Eye (tissue), 1 donor: ENCODE results near the gene RDH14.

Experiments
- DNase-seq: peaks from one replicate; pipeline ENCODE4 v3.0.0-alpha.2; 2015

Gene RDH14, protein sequence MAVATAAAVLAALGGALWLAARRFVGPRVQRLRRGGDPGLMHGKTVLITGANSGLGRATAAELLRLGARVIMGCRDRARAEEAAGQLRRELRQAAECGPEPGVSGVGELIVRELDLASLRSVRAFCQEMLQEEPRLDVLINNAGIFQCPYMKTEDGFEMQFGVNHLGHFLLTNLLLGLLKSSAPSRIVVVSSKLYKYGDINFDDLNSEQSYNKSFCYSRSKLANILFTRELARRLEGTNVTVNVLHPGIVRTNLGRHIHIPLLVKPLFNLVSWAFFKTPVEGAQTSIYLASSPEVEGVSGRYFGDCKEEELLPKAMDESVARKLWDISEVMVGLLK

DNA sequence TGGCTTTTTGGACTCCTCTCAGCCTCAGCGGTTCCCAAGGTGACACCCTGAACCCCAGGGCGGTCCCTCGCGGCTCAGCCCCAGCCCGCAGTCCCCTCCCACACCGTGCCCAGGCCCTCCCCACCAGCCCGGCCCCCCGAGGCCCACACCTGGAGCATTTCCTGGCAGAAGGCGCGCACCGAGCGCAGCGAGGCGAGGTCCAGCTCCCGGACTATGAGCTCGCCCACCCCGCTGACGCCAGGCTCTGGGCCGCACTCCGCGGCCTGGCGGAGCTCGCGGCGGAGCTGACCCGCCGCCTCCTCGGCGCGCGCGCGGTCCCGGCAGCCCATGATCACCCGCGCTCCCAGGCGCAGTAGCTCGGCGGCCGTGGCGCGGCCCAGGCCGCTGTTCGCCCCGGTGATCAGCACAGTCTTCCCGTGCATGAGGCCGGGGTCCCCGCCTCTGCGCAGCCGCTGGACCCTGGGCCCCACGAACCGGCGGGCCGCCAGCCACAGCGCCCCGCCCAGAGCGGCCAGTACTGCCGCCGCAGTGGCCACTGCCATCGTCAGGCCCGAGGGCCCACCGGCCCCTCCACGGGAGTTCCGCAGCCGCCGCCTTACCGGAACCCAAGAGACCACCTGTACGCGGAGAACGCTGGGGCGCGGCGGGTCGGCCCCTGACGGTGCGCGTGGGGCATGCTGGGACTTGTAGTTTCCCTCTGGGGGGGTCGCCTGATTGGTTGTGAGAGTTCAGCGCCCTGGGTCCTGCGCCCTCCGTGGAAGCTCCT is at the start of gene RDH14:
Gene RDH14, minus strand, starts transcription at position 623 of the 766 bp plus-strand sequence. Its CDS starts 81 bp downstream, at position 542.
- peak; percentile 98 for DNase-seq

DNA sequence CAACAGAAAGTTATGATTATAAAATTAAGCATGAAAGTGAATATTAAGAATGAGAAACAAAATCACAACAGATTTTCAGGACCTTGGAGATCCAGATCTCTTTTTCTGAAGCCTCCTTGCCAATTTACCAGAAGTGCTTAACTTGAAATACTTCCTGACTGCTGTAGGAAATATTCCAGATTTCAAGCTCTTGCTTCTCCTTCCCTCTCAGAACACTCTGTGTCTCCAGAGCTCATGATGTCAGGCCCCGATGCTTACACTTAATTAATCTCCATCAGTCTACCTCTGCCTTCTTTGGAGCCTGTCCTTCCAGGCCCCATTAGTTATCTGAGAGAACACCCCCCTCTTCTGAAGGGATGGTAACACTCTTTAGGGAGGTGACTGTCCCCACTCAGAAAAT is 49.6 kb upstream of the RDH14 start:
- DNase-seq, result no peak

DNA sequence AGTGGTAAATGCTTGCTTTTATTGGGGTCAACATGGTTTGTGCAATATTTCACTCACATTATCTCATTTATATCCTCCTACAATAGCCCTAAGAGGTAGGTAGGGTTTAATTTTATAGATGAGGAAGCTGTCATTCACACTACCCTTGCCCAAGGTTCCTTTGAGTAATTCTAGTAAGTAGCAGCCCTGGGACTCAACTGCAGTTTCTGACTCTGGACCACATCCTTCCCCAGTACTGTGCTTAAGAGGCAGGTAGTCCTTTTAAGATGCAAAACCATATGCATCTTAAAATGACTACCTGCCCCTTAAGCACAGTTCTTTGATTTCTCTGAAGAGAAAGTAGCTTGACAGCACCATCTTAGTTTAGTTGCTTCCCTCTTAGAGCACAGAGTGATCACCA is 44.7 kb upstream of the RDH14 start:
- DNase-seq, result no peak

DNA sequence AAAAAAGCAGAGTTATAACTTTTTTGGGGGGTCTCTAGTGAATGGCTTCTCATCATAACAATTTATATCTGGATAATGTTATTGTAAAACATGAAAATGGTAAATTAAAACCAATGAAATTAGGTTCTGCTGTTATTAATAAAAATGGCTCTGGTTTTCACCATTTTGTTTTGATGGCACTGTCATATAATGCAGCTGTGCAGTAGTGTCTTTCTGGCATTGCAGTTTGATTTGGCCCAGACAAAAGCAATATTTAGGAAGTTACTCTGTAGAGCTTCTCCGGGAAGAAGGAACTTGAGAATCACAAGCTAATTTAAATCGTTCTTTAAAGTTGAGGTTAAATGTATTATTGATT is 44.1 kb upstream of the RDH14 start:
- no peak for DNase-seq

DNA sequence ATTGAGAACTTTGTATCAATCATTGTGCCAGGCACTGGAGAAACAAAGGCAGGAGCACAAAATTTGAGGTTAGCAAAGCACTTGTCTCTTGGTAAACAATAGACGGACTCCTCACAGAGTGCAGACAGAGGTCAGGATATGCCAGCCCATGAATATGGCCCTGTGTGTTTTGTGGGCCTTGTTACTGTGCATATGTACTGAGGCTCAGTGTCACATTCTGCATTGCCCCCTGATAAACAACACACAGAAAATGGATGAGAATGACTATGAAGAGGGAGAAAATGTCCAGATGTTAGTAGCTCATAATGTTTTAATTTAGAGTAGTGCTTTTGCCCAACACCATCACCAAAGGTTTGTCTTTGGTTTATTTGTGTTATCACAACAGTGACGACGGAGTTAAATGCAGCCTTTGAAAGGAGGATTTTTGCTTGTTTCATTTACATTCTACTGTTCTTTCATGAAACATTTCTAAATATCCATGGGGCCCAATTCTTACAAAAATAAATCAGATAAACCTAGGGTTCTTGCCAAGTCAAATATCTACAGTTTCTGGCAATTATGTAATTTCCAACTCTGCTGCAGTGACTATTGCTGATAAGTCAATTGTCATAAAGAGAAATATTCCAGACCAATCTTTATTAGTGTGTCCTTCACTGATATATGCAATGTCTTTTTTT is 43.5 kb upstream of the RDH14 start:
- peak; percentile 24 for DNase-seq

DNA sequence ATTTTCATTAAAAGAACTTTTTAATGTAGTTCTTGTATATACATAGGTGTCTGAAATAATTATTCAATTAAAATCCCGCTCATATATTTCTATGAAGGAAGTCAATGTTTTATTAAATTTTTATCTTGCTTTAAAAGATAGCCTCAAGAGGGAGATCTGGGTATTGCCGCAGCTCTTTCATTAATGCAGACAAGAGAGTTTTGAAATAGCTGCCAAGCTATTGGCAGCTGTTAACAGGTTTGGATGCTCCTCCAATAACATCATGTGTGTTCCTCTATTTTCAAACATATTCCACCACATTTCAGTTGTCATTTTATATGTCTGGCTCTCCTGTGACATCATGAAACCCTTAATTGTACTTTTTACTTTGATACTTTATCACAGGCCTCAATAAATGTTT is 41.8 kb upstream of the RDH14 start:
- no peak for DNase-seq

DNA sequence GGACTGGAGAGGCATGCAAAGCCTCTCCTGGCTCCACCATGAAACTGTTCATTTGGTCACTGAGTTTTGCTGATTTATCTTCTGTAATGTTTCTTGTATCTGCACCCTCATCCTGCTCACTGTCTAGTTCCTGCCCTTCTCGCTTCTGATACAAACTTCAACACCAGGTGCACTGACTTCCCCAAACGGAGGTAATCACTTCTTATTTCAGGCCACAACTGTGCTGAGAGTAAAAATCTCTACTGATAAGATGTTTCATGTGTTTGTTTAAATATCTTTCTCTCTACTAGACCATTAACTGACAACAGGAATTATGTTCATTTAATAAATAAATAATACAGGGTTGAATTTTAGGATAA is 39.8 kb upstream of the RDH14 start:
- DNase-seq, result no peak

DNA sequence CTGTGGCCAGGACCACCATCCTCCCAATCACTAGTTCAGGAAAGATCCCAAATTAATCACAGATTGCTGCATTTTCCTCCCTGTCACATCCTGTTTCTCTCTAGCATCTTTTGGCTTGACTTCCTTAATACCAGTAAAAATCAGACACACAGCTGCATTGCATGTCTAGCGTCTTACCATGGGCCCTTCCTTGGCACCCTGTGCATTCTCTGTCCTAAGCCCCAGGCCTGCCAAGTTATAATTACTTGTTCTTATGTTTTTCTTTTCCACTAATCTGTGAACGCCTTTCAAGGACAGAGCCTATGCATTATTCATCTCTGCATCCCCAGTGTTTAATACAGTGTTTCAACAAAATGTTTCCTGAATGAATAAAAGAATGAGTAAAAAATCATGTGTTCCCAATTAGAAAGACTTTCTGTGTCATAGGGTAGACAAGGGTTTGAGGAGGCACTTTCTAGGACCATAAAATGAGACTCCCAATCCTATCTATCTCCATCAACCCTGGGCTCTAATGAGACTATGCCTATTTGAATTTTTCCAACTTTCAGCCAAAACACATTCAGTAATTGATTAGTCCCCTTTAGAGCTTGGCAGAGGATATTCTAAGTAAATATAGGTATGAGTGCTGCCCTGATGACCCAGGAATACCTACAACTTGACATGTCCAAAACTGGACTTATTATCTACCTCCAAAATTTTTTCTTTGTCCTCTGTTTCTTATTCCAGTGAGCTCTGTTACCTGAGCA is 39.2 kb upstream of the RDH14 start:
- peak; percentile 75 for DNase-seq

DNA sequence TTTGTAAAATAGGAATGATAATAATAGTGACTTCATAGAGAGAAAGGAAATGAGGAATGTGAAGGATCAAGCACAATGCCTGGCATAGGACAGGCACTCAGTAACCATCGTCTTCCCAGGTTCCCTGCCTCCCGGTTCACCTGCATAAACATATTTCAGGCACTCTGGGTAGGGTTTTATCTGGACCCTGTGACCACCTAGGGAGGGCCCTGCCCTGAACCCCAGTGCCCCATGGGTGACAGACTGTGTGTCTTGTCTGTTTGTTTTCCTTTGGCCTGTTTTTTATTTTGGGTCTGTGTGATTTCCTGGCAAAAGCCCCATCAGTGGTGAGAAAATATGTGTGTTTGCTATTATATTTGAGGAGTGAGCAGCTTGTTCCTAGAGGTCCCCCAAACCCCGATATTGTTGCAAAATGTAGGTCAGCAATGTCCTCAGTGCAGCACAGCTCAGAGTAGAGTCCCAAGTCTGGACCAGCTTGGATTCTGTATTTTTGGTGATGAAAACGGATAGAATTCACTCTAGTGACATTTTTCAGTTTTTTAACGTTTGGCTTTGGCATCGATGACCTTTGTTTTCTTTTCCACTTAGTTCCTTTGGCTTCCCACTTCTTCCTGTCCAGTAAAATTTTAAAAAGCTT is 38.5 kb upstream of the RDH14 start:
- DNase-seq, result peak; percentile 28

DNA sequence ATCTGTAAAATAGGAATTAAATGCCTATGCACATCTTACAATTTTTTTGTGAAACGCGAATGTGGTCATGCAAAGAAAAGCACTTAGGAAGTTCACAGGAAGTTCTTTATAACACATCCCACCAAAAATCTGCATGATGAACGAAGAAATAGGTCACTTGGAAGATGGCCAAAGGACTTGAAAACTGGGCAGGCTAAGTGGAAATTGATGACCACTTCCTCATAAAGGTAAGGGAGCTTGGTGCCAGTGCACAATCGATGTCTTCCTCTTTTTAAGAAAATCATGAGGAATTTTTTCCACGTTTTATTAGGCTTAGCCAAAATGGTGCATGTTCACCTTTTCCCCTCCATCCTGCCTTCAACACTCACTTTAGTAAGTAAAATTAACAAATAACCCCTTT is 37.2 kb upstream of the RDH14 start:
- DNase-seq, result no peak

DNA sequence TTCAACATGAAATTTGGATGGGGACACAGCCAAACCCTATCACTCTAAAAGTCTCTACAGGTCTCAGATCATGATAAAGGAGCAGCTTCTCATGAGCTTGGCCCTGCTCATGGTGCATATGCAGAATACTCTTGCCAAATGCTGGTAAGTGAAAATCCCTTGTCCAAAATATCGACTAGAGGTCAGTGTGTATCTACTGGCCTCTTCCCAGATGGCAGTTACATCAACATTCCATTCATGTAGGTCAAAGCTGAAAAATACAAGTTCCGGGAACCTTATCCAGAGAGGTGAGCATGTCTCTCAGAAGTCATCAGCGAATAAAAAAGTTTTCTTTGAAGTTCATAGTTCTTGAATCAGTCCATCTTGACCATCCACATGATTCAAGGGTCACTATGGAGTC is 36.5 kb upstream of the RDH14 start:
- no peak for DNase-seq

DNA sequence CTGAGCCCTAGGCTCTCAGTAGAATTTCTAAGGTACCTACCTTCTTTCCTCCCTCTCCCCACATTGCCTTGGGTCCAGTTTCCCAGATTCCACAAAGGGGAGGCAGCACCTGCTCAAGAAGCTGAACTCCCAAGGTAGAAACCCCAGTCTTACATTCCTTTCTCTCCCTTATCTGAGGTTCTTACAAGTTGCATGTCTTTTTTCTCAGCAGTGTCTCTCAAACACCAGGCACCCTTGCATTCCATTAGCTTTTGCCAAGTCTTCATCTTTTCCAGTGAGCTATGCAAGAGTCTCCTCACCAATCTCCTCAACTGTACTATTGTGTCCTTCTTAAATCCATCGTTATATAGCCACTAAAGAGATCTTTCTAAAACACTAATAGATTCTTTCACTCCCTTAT is 33.0 kb upstream of the RDH14 start:
- no peak for DNase-seq

DNA sequence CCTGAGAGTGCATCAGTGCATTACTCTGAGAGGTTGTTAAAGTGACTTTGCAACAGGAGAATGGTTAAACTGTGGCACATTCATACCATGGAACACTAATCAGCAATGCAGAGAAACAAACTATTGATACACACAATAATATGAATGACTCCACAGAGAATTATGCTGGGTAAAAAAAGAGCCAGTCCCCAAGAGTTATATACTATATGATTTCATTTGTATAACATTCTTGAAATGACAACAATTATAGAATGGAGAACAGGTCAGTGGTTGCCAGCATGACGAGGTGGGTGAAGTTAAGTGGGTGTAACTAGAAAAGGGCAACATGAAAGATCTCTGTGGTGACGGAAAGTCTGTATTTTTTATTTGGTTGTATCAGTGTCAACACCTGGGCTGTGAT is 31.9 kb upstream of the RDH14 start:
- no peak for DNase-seq

DNA sequence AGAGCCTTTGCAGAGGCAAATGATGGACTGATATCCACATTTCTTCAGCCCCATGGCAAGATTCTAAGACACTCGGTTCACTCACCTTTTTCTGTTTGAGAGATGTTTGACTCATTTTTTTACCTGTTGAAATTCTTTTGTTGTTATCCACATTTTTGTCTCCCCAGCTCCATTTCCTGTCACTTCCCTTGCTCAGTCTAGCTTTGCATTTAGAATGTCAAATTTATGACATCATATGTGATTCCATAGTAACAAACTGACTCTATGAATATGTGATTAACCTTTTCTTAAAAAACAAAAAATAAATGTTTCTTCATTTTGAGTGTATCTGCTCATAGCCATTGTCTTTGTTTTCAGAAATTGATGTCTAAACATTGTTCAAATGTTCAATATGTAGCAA is 28.9 kb upstream of the RDH14 start, which contains the start of gene NT5C1B:
Gene NT5C1B, minus strand, starts transcription at position 216 of the 400 bp plus-strand sequence. Its CDS starts 101 bp downstream, at position 115.
- DNase-seq, result no peak

DNA sequence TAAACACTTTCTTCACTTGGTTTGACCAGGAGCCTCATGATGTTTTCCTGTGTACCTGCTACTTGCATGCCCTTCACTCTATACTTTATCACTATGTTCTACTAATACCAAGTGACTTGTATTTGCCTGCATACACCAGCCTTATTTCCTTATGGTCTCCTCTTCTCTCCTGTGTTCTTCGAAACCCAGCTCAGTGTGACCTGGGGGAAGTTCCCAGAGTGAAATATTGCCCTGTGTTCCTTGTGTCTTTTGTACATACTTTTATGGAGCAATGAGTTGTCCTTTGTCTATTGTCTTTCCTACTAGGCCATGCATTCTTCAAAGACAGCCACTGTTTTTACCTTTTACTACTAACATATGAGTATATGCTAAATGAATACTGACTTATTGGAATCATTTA is 28.3 kb upstream of the RDH14 start:
- DNase-seq, result no peak

DNA sequence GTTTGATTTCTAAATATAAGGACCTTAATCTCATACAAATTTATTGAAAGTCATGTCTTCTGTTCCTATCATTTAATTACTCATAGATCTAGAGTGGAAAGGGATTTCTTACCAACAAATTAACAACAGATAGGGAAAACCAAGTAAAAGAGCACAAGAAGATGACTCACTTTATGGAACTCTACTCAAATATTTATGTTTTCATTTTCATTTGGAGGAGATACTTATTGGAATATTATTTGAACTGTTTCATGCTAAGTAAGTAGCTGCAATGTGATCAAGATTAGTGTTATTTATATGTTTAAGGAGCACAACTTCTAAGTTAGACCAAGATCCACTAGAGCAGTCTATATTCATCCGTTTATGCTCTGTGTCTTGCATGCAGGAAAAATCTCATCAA is 27.6 kb upstream of the RDH14 start:
- DNase-seq, result no peak

DNA sequence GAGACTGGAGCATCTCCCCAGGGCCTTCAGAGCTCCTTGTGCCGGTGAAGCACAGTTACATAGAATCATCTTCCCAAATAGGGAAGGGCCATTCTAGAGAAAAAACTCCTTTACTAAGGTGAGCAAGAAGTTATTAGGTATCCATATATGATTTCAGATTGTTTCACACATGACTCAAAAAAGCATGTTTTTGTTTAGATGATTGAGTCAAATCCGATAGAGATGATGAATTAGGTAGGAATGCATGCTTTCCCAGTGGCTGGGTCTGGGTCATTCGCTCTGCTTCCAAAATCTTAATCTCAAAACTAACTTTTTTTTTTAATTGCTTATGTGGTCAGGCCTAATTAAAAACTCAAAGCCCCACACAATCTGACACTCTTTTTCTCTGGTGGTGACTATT is 25.1 kb upstream of the RDH14 start:
- DNase-seq, result no peak

DNA sequence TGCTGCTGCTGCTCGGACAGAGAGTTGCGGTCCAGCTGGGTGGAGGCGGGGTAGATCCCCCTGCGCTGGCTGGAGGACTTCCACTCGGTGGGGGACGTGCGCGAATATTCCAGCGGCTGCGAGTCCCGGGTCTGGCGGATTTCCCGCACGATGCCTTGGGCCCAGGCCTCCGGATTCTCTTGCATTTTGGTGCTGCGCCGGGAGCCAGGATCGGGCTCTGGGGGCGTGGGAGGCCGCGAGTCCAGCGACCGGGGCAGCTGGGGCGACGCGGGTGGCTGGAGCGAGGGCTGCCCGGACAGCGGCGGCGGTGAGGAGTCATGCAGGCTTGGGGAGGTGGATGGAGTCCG is 24.1 kb upstream of the RDH14 start:
- no peak for DNase-seq

DNA sequence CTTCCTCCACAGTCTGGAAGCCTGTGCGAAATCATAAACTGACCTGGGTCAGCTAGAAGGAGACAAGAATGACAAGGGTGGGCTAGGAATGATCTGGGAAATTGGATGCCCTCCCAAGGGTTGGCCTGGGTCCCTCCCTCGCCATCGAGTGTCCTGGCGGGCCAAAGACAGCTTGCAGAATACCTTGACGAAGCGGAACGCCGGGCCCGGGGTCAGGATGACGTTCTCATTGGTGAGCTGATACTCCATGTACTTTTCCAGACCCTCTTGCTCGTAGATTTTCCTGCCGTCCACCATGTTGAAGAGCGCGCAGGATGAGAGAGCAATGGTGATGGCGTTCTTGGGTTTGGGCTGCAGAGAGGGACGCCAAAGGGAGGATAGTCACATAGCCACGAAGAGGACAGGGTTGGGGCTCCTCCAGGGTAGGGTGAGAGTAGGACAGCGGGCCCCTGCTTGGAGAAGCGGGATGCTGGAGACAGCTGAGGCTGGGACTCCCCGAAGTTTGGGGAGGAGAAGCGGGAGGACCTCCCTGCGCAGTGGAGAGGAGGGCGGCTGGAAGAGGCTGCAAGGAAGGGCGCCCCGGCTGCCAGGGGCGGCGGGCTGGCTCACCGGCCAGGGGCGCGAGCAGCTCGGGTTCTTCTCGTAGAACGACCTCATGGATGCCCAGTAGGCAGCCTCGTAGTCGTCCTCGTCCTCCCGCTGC is 23.6 kb upstream of the RDH14 start:
- no peak for DNase-seq

DNA sequence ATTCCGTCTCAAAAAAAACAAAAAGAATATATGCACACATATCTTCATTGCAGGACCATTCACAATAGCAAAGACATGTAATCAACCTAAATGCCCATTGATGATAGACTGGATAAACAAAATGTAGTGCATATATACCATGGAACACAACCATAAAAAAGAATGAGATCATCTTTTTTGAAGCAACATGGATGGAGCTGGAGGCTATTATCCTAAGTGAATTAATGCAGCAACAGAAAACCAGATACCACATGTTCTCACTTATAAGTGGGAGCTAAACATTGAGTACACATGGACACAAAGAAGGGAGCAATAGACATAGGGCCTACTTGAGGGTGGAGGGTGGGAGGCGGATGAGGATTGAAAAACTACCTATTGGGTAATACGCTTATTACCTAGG is 20.2 kb upstream of the RDH14 start:
- no peak for DNase-seq

DNA sequence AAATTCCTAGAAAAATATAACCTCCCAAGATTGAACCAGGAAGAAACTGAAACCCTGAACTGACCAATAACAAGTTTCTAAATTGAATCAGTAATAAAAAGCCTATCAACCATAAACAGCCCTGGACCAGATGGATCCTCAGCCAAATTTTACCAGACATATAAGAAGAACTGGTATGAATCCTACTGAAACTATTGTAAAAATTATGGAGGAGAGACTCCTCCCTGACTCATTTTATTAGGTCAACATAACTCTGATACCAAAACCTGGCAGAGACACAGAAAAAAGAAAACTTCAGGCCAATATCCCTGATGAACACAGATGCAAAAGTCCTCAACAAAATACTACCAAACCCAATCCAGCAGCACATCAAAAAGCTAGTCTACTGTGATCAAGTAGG is 17.6 kb upstream of the RDH14 start:
- DNase-seq, result no peak

DNA sequence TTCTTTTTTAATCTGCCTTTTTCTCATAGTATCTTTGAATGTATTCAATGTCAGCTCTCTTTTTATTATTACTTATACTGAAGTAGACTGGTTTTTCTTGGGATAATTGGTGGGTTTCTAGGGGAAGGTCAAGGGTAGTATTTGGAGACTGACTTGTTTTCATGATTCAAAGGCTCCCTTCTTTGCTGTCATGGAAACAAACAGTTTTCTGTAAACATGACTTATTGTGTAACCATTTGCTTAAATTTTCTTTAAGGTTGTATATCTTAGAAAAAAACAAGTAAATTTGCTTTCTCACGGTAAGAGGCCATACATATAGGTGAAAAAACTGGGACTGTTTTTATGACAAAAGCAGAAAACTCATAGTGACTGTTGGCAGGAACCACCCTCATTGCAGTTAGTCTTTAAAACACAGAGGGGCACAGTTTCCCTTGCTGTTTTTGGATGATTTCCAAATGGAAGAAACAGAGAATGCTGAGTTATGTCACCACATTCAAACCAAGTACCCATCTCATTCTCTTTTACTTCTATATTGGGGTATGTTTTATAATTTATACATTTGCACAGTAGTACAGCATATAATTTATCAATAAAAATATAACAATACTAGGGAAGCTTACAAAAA is 5.8 kb upstream of the RDH14 start:
- DNase-seq, result no peak
